NCI-H774 (cell line): ENCODE results near the gene RNF10.
"Not testable (repeated sequence)": the region's sequence is repeated elsewhere in the genome, so short reads cannot be mapped to it uniquely, and the experiment has no call there.

ENCODE experiments used
- DNase-seq: peaks from one replicate; lab custom pipeline; 2025; lab: John Stamatoyannopoulos, UW

RNF10 gene

GRCh38 chr12:120580787-120581723 lies 46.9 kb downstream of the RNF10 start, which contains the start of gene POP5:
Gene POP5 (minus strand): TSS chr12:120581402. CDS start chr12:120581362, 40 bp downstream.
- peak; percentile 100 for DNase-seq

GRCh38 chr12:120581998-120582397 lies 47.8 kb downstream of the RNF10 start:
- DNase-seq: no peak

- peak; percentile 72 for DNase-seq
Measured at GRCh38 chr12:120583478-120584030, 49.4 kb downstream of the RNF10 start.

- peak; percentile 38 for DNase-seq
Measured at GRCh38 chr12:120584343-120585149, 50.4 kb downstream of the RNF10 start.

- DNase-seq: no peak
Measured at GRCh38 chr12:120586206-120586605, 52.0 kb downstream of the RNF10 start.

- no peak for DNase-seq
Measured at GRCh38 chr12:120586860-120587259, 52.7 kb downstream of the RNF10 start.

GRCh38 chr12:120588371-120588770 lies 54.2 kb downstream of the RNF10 start:
- DNase-seq: no peak

GRCh38 chr12:120588948-120589930 lies 55.1 kb downstream of the RNF10 start:
- no peak for DNase-seq

GRCh38 chr12:120590741-120591407 lies 56.7 kb downstream of the RNF10 start:
- DNase-seq: no peak

GRCh38 chr12:120592121-120593049 lies 58.2 kb downstream of the RNF10 start:
- no peak for DNase-seq

GRCh38 chr12:120596901-120597300 lies 62.7 kb downstream of the RNF10 start:
- DNase-seq: no peak

GRCh38 chr12:120597861-120598260 lies 63.7 kb downstream of the RNF10 start:
- DNase-seq: no peak

- DNase-seq: no peak
Measured at GRCh38 chr12:120598674-120599463, 64.7 kb downstream of the RNF10 start.

- DNase-seq: no peak
Measured at GRCh38 chr12:120599672-120600552, 65.8 kb downstream of the RNF10 start.

GRCh38 chr12:120602416-120602815 lies 68.3 kb downstream of the RNF10 start:
- DNase-seq: not testable (repeated sequence)

- DNase-seq: no peak
Measured at GRCh38 chr12:120610560-120610959, 76.4 kb downstream of the RNF10 start.

- not testable (repeated sequence) for DNase-seq
Measured at GRCh38 chr12:120611534-120611933, 77.4 kb downstream of the RNF10 start.

- DNase-seq: no peak
Measured at GRCh38 chr12:120614848-120615247, 80.7 kb downstream of the RNF10 start.
